Measurements from ENCODE around the gene MOXD1.
"Not testable (repeated sequence)": the region's sequence is repeated elsewhere in the genome, so short reads cannot be mapped to it uniquely, and the experiment has no call there.

The MOXD1 gene

GRCh38 chr6:132279592-132280139 lies 121.6 kb downstream of the MOXD1 start:
- DNase-seq: peak; percentile 51 to 75

GRCh38 chr6:132275066-132275970 lies 126.0 kb downstream of the MOXD1 start:
- DNase-seq: no peak

- no peak for DNase-seq
Observed at GRCh38 chr6:132272776-132273175, 128.5 kb downstream of the MOXD1 start.

- peak; percentile 23 to 40 for DNase-seq
Observed at GRCh38 chr6:132270726-132271402, 130.4 kb downstream of the MOXD1 start.

- not testable (repeated sequence) for DNase-seq
Observed at GRCh38 chr6:132268666-132269065, 132.6 kb downstream of the MOXD1 start.

GRCh38 chr6:132268209-132268608 lies 133.1 kb downstream of the MOXD1 start:
- no peak for DNase-seq

GRCh38 chr6:132265451-132266097 lies 135.7 kb downstream of the MOXD1 start:
- DNase-seq: no peak

GRCh38 chr6:132264021-132264500 lies 137.2 kb downstream of the MOXD1 start:
- DNase-seq: no peak

- DNase-seq: no peak
Observed at GRCh38 chr6:132261354-132261753, 139.9 kb downstream of the MOXD1 start.

GRCh38 chr6:132259070-132259469 lies 142.2 kb downstream of the MOXD1 start:
- DNase-seq: no peak

- no peak for DNase-seq
Observed at GRCh38 chr6:132257561-132257960, 143.7 kb downstream of the MOXD1 start.

- no peak for DNase-seq
Observed at GRCh38 chr6:132256457-132256856, 144.8 kb downstream of the MOXD1 start.

GRCh38 chr6:132253906-132254305 lies 147.4 kb downstream of the MOXD1 start:
- DNase-seq: no peak

GRCh38 chr6:132253211-132253610 lies 148.1 kb downstream of the MOXD1 start:
- DNase-seq: no peak

- no peak for DNase-seq
Observed at GRCh38 chr6:132252113-132252512, 149.2 kb downstream of the MOXD1 start.

GRCh38 chr6:132251711-132252110 lies 149.6 kb downstream of the MOXD1 start:
- no peak for DNase-seq

- no peak for DNase-seq
Observed at GRCh38 chr6:132247381-132248159, 153.7 kb downstream of the MOXD1 start.

GRCh38 chr6:132246632-132247270 lies 154.5 kb downstream of the MOXD1 start:
- DNase-seq: no peak

- no peak for DNase-seq
Observed at GRCh38 chr6:132246120-132246617, 155.1 kb downstream of the MOXD1 start.

Data from NCI-H1930 (cell line).